ENCODE results near the gene LIMK2.
"Not testable (repeated sequence)": the region's sequence is repeated elsewhere in the genome, so short reads cannot be mapped to it uniquely, and the experiment has no call there.

The LIMK2 gene

DNA sequence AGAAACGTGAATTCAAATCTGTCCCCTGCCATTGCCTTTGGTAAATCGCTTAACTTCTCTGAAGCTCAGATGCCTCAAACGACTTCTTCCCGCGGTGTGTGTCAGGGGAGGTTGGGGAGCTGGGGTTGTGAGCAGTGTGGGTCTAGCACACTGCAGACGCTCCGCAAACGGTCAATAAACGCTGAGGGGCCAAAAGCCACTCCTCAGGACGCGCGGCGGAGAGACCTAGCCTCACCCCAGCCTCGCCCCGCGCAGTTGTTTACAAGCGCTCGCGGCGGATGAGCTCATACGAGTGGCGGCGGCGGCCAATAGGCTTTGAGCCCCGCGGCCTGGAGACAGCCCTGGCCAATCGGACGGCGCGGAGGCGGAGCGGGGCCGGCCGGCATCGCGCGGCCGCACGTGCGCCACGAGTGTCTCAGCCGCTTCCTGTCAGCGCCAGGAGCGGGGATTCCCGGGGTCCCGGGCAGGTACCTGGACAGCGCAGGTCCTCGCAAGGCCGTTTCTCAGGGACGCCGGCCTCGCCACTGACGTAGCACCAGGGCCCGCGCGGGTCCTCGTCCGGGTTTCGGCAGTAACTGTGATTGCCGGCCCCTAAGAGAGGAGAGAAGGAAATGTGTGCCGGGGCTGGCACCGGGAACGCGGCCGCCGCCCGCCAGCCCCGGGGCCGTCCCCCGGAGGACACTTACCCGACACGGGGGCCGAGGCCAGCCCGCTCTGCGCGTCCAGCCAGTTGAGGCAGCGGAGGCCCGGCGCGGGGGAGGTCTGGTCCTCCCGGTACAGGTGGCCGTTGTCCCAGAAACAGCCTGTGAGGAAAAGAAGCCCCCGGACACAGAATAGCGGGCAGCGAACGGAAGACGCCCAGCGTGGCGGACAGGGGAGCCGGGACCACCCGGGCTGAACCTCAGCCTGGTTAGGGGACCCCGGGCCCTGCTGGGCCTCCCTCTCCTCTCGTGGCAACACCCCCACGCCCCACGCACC, 78.7 kb downstream of the LIMK2 start:
- peak; percentile 95 for DNase-seq (ENCODE audit: low spot score)

DNA sequence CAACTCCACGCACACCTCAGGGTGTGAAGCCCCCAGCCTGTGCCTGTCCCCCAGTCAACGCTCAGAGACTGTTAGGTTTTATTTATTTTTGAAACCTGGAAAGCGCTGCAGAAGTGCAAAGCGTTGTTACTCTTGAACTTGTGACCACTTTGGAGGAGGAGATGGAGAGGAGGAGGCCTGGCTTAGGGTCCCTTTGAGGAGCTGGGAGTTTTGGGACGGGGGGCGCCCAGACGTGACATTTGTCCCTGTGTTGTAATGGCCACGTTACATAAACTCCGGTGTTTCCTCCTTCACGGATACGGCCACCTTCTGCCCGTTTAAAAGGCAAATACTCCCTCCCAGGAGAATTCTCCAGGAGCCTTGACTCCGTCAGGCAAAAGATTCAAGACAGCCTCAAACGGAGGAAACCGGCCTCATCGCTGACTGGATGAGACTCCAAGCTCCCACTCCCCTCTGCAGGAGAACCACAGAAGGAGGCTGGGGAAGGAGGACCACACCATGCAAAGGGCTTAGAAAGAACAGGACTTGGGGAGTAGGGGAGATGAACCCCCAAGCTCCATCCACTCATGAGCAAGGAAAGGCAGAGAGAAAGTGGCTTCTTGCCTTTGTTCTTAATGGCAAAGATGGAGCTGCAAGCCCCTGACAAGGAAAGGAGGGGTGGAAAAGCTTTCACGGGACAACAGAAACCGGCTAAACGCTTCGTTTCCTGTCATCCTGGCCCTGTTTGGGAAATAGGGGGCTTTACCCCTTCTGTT, 79.6 kb downstream of the LIMK2 start:
- DNase-seq (ENCODE audit: low spot score): peak; percentile 17

DNA sequence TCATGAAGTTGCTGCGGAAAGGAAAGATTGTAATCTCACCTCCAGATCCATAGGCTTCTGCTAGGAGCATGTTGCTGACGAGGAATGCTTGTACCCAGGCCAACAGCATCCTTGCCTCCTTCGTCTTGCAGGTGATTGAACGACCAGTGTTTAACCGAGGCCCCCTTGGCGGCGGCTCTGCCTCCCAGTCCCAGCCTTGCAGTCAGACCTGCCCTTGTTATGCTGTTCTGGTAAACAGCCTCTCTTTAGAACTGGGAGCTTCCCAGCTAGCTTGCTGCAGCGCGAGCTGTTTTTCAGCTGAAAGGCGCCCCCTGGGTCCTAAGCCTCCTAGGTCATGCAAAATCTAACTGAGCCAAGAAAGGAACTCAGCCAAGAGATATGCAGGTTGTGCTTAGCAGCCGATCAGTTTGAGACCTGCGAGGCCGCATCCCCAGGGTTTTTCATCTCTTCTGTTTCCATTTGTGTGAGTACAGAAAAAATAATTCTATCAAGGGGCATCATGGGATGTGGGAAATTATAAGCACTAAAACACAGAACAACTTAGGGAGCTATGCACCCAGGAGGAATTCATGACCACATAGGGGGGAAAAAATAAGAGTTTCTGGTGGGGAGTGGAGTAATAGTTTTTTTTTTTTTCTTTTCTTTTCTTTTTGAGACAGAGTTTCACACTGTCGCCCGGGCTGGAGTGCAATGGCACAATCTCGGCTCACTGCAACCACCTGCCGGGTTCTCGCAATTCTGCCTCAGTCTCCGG, 80.3 kb downstream of the LIMK2 start, which contains the start of gene PIK3IP1:
Gene PIK3IP1, minus strand, starts transcription at position 253 of the 754 bp plus-strand sequence. Its CDS starts 144 bp downstream, at position 109.
- DNase-seq (ENCODE audit: low spot score): peak; percentile 89

DNA sequence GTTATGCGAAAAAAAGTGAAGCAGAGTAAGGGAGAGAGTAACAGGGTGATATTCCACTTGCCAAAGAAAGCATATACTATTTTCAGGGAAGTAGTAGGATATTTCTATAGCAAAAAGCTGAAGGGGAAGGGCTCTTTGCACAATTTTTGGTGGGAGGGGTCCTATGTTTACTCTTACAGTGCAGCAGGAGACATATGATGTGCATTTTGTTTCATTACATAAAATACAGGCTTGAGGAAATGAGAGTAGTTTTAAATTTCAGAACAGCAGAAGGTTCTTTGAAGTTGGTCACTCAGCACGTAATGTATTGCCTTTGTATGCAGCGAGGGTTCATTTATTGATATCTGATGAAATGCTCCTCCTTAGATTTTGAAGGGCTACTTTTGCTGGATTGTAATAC, 83.3 kb downstream of the LIMK2 start:
- no peak for DNase-seq (ENCODE audit: low spot score)

DNA sequence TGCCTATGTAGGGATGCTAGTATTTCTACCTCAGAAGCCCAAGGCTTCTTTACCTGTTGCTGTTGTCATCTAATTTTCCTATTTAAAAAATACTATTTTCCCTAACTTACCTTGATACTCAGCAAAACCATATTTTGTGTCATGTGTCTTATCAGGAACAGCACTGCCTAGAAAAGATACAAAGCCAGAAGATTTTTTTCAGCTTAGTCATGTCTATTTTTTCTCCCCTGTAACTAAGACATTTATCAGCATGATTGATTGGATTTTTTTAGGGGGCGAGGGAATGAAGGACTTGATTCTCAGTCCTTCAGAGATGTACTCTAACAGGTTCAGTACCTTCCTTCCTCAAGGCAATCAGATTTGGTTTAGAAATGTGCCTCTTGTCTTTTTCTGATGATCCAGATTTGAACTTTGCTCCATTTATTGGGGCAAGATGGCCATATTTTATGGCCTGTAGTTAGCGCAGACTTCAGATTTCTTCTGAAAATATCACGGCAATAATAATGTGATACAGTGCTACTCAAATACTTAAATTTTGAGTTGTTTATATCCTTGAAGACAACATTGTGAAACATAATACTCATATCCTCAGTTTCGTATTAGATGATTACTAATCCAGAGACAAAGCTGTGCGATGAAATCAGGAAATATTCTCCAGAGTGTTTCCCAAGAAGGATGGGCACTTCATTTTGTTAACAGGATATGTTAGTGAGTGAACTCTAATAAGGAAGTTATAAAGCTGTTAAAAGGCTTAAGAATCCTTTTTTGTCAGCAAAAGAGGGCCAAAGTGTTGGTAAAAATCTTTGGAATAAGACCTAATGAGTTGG, 83.9 kb downstream of the LIMK2 start:
- DNase-seq (ENCODE audit: low spot score): no peak

DNA sequence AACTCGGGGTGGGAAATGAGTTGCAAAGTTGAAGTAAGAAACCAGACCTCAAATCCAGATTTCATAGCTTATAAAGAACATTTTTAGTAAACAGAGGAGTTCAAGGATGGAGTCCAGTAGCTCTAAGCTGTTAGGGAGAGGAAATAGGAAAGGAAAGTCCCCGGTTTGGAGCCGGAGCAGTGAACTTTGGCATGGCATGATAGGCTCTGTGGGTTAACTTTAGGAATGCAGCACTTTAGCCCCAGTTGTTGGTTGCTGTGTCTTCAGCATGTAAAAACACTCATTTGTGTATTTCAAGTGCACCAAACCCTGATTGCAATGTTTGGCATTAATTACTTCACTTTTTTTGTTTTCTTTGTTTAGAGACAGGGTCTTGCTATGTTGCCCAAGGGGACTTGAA, 88.8 kb downstream of the LIMK2 start:
- DNase-seq (ENCODE audit: low spot score): no peak

DNA sequence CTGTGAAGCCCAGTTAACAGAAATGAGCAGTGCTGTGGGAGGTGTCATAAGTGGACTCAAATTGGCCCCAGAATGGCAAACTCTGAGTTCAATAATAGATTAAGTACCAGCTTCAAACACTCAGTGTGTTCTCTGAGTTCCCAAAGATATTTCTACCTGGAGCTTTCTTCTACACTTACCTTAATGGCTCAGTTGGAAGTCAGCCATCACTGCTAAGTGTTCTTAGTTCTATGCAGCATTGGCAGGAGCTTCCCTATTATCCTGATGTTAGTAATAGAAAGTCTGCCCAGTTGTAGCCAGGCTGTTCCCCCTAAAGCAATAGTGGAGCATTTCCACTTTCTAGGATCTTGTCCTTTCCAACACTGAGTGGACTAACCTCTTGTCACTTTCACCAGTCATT, 89.9 kb downstream of the LIMK2 start:
- DNase-seq (ENCODE audit: low spot score): no peak

DNA sequence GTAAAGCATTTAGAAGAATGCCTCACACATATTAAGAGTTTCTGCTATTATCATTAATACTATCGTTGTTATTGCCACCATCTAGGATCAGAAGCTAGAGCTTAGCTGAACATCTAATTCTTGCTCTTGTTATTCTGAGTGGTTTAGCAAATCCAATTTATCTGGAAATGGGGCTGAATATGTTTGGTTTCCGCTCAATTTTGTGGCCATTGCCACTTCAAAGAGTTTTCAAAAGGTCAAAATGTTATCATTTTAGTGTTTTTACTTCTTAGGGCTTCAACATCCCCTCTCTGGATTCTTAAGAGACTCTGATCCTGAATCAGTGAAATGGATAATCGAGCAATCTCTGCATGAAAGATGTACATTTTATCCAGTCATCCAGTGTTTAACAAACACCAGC, 90.4 kb downstream of the LIMK2 start:
- no peak for DNase-seq (ENCODE audit: low spot score)

DNA sequence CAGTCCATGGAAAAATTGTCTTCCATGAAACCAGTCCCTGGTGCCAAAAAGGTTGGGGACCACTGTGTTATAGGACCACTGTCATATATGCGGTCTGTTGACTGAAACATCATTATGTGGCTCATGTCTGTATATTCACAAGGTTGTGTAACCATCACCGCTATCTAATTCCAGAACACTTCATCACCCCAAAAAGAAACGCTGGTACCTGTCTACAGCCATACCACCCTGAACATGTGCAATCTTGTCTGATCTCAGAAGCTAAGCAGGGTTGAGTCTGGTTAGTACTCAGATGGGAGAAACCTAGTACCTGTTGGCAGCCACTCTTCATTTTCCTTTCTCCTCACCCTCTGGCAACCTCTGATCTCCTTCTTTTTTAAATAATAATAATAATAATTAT, 93.1 kb downstream of the LIMK2 start:
- DNase-seq (ENCODE audit: low spot score): no peak

DNA sequence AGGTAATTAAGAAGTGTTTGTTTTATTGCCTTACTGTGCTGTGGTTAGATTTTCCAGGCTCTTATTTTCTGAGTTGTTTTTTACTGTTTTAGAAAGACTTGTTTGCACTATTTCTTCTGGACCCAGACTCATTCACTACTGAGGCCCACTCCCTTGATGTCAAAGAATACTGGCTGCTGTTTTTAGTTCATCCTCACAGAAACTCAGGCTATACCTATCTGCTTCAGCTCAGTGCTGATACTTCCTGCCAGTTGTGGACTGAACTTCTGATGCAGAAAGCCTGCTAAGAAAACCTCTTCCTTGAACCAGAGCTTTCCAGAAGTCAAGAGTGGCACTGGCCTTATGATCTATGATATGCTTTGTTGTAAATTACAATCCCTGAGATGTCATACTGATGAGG, 96.1 kb downstream of the LIMK2 start:
- DNase-seq (ENCODE audit: low spot score): peak; percentile 41

DNA sequence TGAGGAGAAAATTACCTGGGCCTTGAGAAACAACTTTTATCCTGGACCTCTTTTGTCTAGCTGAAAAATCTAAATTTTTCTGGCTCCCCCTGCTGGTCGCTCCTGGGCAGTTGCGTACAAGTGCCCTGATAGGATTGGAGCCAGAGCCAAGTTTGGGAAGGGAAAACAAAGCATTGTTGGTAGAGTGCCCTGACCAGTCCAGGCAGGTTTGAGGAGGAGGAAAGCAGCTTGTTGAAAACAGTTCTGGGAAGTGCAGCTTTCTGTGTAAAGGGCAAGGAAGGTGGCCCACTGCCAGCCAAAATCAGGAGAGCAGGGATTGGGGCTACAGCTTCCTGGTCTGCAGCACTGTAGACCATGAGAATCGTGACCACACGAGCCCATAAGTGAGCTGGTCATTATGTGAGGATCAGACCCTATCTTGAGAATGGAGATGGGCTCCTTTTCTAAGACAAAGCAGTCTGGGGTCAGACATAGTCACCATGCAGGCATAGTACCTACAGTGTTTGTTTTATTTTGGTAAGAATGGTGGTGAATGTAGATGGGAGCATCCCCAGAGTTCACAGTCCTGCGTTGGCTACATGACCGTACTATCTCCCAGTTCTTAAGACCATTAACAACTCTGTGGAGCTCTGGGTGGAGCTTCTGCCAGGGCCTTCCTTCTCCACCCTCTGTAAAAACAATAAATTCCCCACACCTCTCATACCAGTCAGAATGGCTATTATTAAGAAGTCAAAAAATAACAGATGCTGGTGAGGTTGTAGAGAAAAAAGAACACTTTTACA, 101.5 kb downstream of the LIMK2 start:
- DNase-seq (ENCODE audit: low spot score): peak; percentile 70

DNA sequence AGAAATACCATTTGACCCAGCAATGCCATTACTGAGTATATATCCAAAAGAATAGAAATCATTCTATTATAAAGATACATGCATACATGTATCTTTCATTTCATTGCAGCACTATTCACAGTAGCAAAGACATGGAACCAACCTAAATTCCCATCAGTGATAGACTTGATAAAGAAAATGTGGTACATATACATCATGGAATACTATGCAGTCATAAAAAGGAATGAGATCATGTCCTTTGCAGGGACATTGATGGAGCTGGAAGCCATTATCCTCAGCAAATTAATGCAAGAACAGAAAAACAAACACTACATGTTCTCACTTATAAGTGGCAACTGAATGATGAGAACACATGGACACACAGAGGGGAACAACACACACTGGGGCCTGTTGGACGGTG, 102.1 kb downstream of the LIMK2 start:
- DNase-seq (ENCODE audit: low spot score): not testable (repeated sequence)

DNA sequence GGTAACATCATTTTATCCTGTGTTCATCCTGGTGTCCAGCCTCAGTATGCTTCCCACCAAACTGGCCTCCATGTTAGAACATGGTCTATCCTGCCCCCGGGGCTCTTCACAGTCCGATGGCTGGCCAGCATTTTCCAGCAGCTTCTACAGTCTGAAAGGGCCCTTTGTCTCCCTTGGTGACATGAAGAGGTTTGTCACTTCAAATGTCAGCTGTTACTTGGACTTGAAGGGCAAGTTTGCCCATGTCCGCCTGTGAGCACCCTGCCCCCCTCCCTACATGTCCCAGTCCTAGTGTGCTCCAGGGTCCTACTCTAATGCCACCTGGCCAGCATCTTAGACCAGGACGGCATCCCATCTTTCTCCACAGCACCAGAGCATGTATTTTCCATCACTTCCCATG, 109.3 kb downstream of the LIMK2 start:
- DNase-seq (ENCODE audit: low spot score): no peak

DNA sequence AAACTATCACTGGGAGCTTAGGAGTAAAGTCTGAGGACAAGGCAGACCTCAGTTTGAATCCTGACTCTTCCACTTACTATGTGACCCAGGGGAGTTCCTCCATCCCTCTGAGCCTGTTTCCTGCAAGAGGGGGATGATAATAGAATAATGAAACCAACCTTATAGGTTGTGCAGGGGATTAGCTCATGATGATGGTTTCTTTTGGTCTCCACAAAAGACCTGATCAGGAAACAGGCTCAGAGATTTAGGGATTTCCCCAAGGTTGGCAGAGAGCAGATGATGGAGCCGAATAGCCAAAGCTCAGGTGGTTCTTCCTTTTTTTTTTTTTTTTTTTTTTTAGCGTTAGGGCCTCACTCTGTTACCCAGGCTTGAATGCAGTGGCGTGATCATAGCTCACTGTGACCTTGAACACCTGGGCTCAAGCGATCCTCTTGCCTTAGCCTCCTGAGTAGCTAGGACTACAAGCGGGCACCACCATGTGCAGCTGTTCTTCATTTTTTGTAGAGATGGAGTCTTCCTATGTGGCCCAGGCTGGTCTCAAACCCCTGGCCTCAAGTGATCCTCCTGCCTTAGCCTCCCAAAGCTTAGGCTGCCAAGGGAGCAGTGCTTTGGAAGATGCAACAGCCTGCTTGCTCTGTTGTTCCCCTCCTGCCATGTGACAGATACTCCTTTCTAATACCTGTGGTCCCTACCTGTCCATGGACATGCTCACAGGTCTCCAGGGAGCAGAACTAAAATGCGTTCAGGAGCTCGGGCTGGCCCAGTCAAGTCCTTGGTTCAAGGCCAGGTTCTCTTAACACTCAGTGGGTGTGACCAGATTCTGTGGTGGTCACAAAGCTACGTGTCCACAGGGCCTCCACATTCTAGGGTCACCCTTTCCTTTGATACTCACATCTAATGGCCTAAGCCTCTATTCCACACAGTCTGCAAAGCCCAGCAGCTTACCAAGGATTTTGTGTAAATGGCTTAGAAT, 111.8 kb downstream of the LIMK2 start:
- DNase-seq (ENCODE audit: low spot score): no peak

DNA sequence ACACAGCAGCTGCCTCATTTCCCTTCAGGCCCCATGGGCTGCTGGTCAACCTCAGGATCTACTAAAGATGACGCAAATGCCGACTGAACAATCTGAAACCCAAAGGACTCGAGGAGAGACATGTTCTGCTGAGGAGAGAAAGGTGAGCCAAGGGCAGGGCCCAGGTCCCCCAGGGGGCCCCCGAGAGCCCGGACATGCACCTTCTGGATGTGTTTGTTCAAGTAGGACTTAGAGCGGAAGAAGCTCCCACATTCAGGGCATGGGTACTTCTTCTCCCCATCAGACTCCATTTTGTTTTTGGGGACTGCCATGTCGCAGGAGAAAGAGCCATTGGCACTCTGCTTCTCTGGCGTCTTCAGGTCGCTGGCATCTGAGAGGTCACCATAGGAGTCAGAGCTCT, 114.8 kb downstream of the LIMK2 start:
- no peak for DNase-seq (ENCODE audit: low spot score)

DNA sequence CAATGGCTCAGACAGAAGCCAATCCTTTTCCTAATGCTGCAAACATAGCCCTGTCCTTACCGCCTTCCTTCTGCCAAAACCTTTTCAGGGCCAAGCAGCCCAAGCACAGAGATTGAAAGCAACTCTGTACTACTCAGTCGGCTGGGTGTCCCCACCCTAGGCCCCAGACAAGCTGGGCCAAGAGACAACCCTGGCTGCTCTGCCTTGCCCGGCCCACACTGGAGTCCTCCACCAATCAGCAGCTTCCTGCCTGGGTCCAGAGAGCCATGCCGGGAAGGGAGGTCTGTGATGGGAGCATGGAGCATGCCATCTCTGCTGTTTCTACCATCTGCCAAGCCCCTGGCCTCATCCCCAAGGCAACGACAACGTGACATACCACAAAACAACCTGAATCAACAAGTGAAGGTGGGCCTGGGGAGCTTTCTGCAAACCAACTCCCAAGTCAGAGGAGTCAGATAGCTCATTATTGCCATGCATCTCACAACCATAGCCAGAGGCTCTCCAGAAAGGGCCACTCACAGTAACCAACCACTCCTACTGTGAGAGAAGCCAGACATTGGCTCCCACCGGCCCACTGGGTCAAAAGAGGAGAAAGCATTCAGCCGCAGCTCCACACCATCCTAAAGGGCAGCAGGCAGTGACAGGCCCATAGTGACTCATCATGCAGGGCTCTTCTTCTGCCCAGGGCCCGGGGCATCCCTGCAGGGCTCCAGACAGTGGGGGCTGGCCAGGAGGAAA, 115.9 kb downstream of the LIMK2 start:
- no peak for DNase-seq (ENCODE audit: low spot score)

DNA sequence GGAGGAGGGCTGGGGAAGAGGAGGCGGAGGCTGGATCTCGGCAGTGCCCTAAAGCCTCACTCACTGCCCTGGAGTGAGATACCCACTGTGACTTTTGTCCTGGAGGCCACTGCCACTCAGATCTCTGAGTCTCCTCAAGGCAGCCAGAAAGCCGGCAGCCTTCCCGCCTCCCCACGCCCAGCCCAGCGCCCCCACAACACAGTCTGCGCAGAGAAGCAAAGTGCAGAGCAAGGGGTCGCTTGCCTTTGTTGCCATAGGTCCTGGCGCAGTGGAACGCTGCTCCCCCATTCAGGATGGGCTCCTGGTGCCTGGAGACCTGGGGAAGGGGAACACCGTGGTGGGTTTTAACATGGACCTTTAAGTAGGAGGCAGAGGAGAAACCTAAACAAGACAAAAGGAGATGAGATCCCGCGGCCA, 116.5 kb downstream of the LIMK2 start:
- no peak for DNase-seq (ENCODE audit: low spot score)

DNA sequence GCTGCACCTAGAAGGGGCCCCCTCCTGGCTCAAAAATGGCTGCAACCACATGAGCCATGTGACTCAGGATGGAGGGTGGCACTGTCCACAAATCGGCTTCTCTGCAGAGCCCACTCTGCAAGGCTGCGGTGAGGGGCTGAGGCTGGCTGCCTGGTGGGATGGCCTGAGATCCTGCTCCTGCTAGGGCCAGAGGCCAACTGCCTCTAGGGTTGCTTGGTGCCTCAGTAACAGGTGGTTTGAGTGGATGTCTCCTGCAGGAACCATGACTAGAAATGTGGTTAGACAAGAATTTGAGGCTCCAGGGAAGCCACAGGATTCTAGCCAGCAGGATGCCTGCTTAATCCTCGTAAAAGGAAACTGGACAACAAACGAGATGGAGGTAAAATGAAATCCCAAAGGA, 116.9 kb downstream of the LIMK2 start:
- no peak for DNase-seq (ENCODE audit: low spot score)

All from CD4-positive, alpha-beta T cell treated with Interleukin-15 for 4 hours (primary cell).